K562 (cell line): ENCODE measurements around the gene MINAR1. TPM values are rescaled to one million over a fixed set of nuclear protein-coding genes. Genes with fewer than 3 reads are reported as not detected.

Experiments
- ATAC-seq: fragments of 200-7000 bp; cut with Tn5 transposase; 3 replicates; pipeline ENCODE4 v1.9.1; 2020; ENCODE audit warnings: moderate library complexity
- BruUV-seq: library from RNA; stranded (reverse); fragments of 400-500 nt; replicated peaks from 2 replicates; lab custom pipeline; 2021; lab: Mats Ljungman, UMichigan
- CTCF ChIA-PET: fragments of 300-600 bp; formaldehyde crosslinking; extraction: SDS; loops from one replicate; lab custom pipeline; 2021; ENCODE audit warnings: low intra/inter-chr PET ratio; lab: Yijun Ruan, JAX
- POLR2A ChIA-PET: fragments of 300-600, 350-650 bp; sonication (Branson Sonifier 250); formaldehyde crosslinking; extraction: SDS; loops from one replicate; lab custom pipeline; 2021; ENCODE audit warnings: antibody characterized with exemption, inconsistent platforms; lab: Yijun Ruan, JAX
- DNase-seq, 4 experiments: peaks; one replicate each; pipeline versions ENCODE4 v3.0.0 to v3.0.0-alpha.2; 2011 to 2018; ENCODE audit warnings: low spot score in 3 of 4, mixed read lengths in 3 of 4; ENCODE audit errors: extremely low read depth in 1 of 4
- FAIRE-seq: peaks from 2 replicates; lab custom pipeline; 2011; peaks lifted over from hg19 to GRCh38; lab: Jason Lieb, UNC
- H2AFZ ChIP-seq: 2 replicates; pipeline ENCODE4 v1.6.0; 2011; ENCODE audit warnings: low read depth, low read length, control low read depth, inconsistent platforms
- H3K27ac ChIP-seq: fragments of 200-600 bp; 3 replicates; pipeline ENCODE4 v1.8.0; 2011; ENCODE audit warnings: low read depth, mild to moderate bottlenecking, control low read depth, inconsistent platforms, low read length, moderate library complexity, mixed read lengths; ENCODE audit errors: extremely low read depth
- H3K27me3 ChIP-seq, 2 experiments: fragments of 300-600 bp in 1 of 2; 2 replicates in 1 of 2; 3 replicates in 1 of 2; pipeline versions ENCODE4 v1.6.0 to v1.8.0; 2011; ENCODE audit warnings: inconsistent platforms in 2 of 2, low read length in 2 of 2, mild to moderate bottlenecking in 1 of 2, mixed read lengths in 1 of 2, moderate library complexity in 1 of 2; ENCODE audit not compliant: control insufficient read depth in 2 of 2, insufficient read depth in 2 of 2
- H3K36me3 ChIP-seq: fragments of 300-600 bp; 3 replicates; pipeline ENCODE4 v1.8.0; 2011; ENCODE audit warnings: mild to moderate bottlenecking, low read length, inconsistent platforms; ENCODE audit not compliant: control insufficient read depth, insufficient read depth
- H3K4me1 ChIP-seq, 2 experiments: fragments of 200-600 bp in 1 of 2; replicated peaks in 1 of 2; 2 replicates in 1 of 2; 3 replicates in 1 of 2; pipeline versions ENCODE4 v1.5.1 to v1.8.0; 2011; ENCODE audit warnings: inconsistent platforms in 2 of 2, low read length in 2 of 2, mild to moderate bottlenecking in 1 of 2, mixed read lengths in 1 of 2, moderate library complexity in 1 of 2; ENCODE audit not compliant: control insufficient read depth in 2 of 2, insufficient read depth in 2 of 2
- H3K4me2 ChIP-seq: 2 replicates; pipeline ENCODE4 v1.6.1; 2011; ENCODE audit warnings: low read length, control low read depth, inconsistent platforms, mixed read lengths; ENCODE audit not compliant: insufficient read depth
- H3K4me3 ChIP-seq: fragments of 200-600 bp; sonication (generic), shearing (Covaris generic); 2 replicates; pipeline ENCODE4 v1.5.1; 2016; ENCODE audit warnings: control low read depth, inconsistent platforms
- H3K79me2 ChIP-seq: fragments of 200-600 bp; 3 replicates; pipeline ENCODE4 v1.8.0; 2011; ENCODE audit warnings: low read length, inconsistent platforms; ENCODE audit not compliant: control insufficient read depth, insufficient read depth
- H3K9ac ChIP-seq, 2 experiments: 2 replicates each; pipeline versions ENCODE4 v1.6.0 to v1.6.1; 2011; ENCODE audit warnings: low read depth in 2 of 2, low read length in 2 of 2, control low read depth in 1 of 2, inconsistent platforms in 1 of 2, mild to moderate bottlenecking in 1 of 2, mixed read lengths in 1 of 2; ENCODE audit not compliant: insufficient read depth in 1 of 2
- H3K9me1 ChIP-seq: one replicate; pipeline ENCODE4 v1.6.0; 2011; ENCODE audit warnings: inconsistent platforms, mild to moderate bottlenecking, low read length, moderate library complexity; ENCODE audit not compliant: control insufficient read depth, insufficient read depth
- H3K9me3 ChIP-seq: replicated peaks from 2 replicates; pipeline ENCODE4 v1.5.1; 2011; ENCODE audit warnings: low read depth, low read length, inconsistent platforms; ENCODE audit not compliant: control insufficient read depth, insufficient read depth
- H4K20me1 ChIP-seq: replicated peaks from 2 replicates; pipeline ENCODE4 v1.6.1; 2011; ENCODE audit warnings: low read length, inconsistent platforms, mixed read lengths; ENCODE audit not compliant: control insufficient read depth, insufficient read depth
- CBX3 ChIP-seq, 2 experiments: IDR thresholded peaks; 1 replicate in 1 of 2; 2 replicates in 1 of 2; pipeline ENCODE4 v1.6.1; 2012; ENCODE audit warnings: inconsistent platforms in 2 of 2, low read length in 2 of 2, borderline replicate concordance in 1 of 2, control low read depth in 1 of 2
- RFX7 ChIP-seq: fragments of 250-450 bp; sonication (Bioruptor Pico); IDR thresholded peaks from 2 replicates; pipeline ENCODE4 v1.5.1; 2021; ENCODE audit warnings: mild to moderate bottlenecking
- SETDB1 ChIP-seq: IDR thresholded peaks from one replicate; pipeline ENCODE4 v1.6.1; 2012; ENCODE audit warnings: low read length, control low read depth, inconsistent platforms
- SNRNP70 ChIP-seq: fragments of 200-400 bp; formaldehyde crosslinking; optimal IDR thresholded peaks from 2 replicates; pipeline ENCODE3; 2017; ENCODE audit warnings: low read depth, low read length
- WHSC1 ChIP-seq: IDR thresholded peaks from one replicate; pipeline ENCODE4 v1.6.1; 2012; ENCODE audit warnings: low read length, control low read depth, inconsistent platforms
- WGBS: fragments of 100-300 bp; shearing (Covaris generic); methylation state at CpG from one replicate; pipeline ENCODE4 v1.1.6; 2016; ENCODE audit warnings: low coverage, mixed read lengths; ENCODE audit not compliant: insufficient coverage; ENCODE audit errors: missing lambda C conversion rate; 5-methylcytosine and 5-hydroxymethylcytosine counted together
- in situ Hi-C: fragments of 300-500 bp; cut with MboI; formaldehyde crosslinking; loops from 4 replicates; pipeline ENCODE4 v1.15.0; 2018; ENCODE audit warnings: inconsistent platforms, mixed read lengths
- intact Hi-C: fragments of 100-400 bp; cut with micrococcal nuclease; formaldehyde crosslinking; loops from 2 replicates; pipeline ENCODE4 v1.14.2; 2022
- polyA plus RNA-seq, 8 experiments: library from polyadenylated mRNA; depleted of rRNA in 4 of 8; stranded (reverse) in 5 of 8; unstranded in 3 of 8; fragments of >200 nt; fragmentation: Nextera tagmentation in 2 of 8; fragmentation: Illumina TruSeq in 1 of 8; extraction: Ambion mirVana in 2 of 8; extraction: Trizol in 1 of 8; gene quantifications; 2 replicates each; pipeline versions ENCODE4 v1.2.1 to v1.2.3, GENCODE V29; 2011 to 2014; ENCODE audit warnings: inconsistent platforms in 1 of 8, missing spikeins in 1 of 8
- total RNA-seq, 7 experiments: library from RNA; depleted of rRNA in 6 of 7; stranded (reverse); fragments of >200 nt in 6 of 7; fragmentation: Illumina TruSeq in 2 of 7; extraction: Trizol in 2 of 7; gene quantifications; 2 replicates each; pipeline versions ENCODE4 v1.2.1 to v1.2.3, GENCODE V29; 2011 to 2021; ENCODE audit warnings: low replicate concordance in 1 of 7
- TF ChIP-seq, protein P1 (sequence below): IDR thresholded peaks from 2 replicates; pipeline ENCODE4 v1.6.1; 2014; ENCODE audit warnings: antibody characterized with exemption
- TF ChIP-seq, protein P2 (sequence below), 2 experiments: fragments of 450-650 bp in 1 of 2; sonication (generic) in 1 of 2; formaldehyde crosslinking in 1 of 2; IDR thresholded peaks; 2 replicates each; pipeline versions ENCODE4 v1.7.1 to v1.9.0; 2016 to 2022; ENCODE audit warnings: inconsistent platforms in 1 of 2, mild to moderate bottlenecking in 1 of 2, missing genetic modification reagents in 1 of 2
- TF ChIP-seq, protein P3 (sequence below): IDR thresholded peaks from 3 replicates; pipeline ENCODE4 v1.6.1; 2011; ENCODE audit warnings: borderline replicate concordance, mild to moderate bottlenecking, moderate library complexity; ENCODE audit not compliant: insufficient read length; ENCODE audit errors: extremely low read depth

MINAR1 gene
- total and polyA plus RNA-seq, 9 of the 15 experiments (the other 6 are each of a cell fraction or from before 2014, with no cell fraction given): 0.21 to 1.2 (median 0.52) TPM

DNA sequence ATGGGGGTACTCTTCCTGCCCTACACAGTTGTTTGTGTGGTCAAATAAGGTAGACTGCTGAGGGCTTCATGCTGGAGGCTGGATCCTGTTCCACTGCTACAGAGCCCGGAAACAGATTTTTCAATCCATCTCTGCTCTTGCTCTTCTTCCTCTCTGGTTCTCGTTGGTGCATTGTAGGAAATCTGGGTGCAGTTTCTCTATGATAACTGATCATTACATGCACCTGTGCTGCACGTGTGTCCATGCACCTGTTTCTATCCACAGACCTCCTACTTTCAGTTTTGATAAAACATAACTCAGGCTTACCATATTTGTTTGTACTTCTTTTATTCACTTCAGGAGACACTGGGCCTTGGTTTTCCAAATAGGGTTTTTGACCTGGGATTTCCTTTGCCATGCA is 21.3 kb downstream of the MINAR1 start:
- no TSS peak for BruUV-seq
- FAIRE-seq (no peak), ATAC-seq (no peak), DNase-seq (no peak)
- Histone ChIP-seq H3K27ac (no peak overlapping the region), H3K4me2 (no peak overlapping the region), H3K27me3 (peaks cover 15 to 44% of the 10 kb centered on the region in 2 experiments; a peak in 4 of 5 replicates), H3K36me3 (no peaks in the 10 kb centered on the region), H3K79me2 (no peaks in the 10 kb centered on the region), H3K9me3 (no peaks in the 10 kb centered on the region), H2AFZ (no peak overlapping the region), H3K9ac (no peak overlapping the region), H4K20me1 (no peaks in the 10 kb centered on the region; the same call in 1 of the 2 replicates), H3K4me3 (no peak overlapping the region), H3K4me1 (no peaks in the 10 kb centered on the region), H3K9me1 (no peaks in the 10 kb centered on the region)
- CTCF ChIA-PET: no interaction called here
- in situ Hi-C loops (no loop called here), intact Hi-C loops (no loop called here)
- 0% methylated on average over 3 of the region's 3 CpGs for WGBS
- POLR2A ChIA-PET: no interaction called here
- TF ChIP-seq RFX7 (CRISPR knock-in tag) (no peak), WHSC1 (no peak), SETDB1 (no peak), CBX3 (IDR thresholded peaks at IDR 0.05; ENCODE audit: borderline replicate concordance in 1 of 2, low read length in 2 of 2) (no peak), SNRNP70 (no peak)
- TF ChIP-seq, protein P1, sequence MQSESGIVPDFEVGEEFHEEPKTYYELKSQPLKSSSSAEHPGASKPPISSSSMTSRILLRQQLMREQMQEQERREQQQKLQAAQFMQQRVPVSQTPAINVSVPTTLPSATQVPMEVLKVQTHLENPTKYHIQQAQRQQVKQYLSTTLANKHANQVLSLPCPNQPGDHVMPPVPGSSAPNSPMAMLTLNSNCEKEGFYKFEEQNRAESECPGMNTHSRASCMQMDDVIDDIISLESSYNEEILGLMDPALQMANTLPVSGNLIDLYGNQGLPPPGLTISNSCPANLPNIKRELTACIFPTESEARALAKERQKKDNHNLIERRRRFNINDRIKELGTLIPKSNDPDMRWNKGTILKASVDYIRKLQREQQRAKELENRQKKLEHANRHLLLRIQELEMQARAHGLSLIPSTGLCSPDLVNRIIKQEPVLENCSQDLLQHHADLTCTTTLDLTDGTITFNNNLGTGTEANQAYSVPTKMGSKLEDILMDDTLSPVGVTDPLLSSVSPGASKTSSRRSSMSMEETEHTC: no peak
- TF ChIP-seq, protein P2, sequence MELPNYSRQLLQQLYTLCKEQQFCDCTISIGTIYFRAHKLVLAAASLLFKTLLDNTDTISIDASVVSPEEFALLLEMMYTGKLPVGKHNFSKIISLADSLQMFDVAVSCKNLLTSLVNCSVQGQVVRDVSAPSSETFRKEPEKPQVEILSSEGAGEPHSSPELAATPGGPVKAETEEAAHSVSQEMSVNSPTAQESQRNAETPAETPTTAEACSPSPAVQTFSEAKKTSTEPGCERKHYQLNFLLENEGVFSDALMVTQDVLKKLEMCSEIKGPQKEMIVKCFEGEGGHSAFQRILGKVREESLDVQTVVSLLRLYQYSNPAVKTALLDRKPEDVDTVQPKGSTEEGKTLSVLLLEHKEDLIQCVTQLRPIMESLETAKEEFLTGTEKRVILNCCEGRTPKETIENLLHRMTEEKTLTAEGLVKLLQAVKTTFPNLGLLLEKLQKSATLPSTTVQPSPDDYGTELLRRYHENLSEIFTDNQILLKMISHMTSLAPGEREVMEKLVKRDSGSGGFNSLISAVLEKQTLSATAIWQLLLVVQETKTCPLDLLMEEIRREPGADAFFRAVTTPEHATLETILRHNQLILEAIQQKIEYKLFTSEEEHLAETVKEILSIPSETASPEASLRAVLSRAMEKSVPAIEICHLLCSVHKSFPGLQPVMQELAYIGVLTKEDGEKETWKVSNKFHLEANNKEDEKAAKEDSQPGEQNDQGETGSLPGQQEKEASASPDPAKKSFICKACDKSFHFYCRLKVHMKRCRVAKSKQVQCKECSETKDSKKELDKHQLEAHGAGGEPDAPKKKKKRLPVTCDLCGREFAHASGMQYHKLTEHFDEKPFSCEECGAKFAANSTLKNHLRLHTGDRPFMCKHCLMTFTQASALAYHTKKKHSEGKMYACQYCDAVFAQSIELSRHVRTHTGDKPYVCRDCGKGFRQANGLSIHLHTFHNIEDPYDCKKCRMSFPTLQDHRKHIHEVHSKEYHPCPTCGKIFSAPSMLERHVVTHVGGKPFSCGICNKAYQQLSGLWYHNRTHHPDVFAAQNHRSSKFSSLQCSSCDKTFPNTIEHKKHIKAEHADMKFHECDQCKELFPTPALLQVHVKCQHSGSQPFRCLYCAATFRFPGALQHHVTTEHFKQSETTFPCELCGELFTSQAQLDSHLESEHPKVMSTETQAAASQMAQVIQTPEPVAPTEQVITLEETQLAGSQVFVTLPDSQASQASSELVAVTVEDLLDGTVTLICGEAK (IDR thresholded peaks at IDR 0.05): no peak
- TF ChIP-seq, protein P2 (CRISPR knock-in tag; IDR thresholded peaks at IDR 0.05): no peak
- TF ChIP-seq, protein P3, sequence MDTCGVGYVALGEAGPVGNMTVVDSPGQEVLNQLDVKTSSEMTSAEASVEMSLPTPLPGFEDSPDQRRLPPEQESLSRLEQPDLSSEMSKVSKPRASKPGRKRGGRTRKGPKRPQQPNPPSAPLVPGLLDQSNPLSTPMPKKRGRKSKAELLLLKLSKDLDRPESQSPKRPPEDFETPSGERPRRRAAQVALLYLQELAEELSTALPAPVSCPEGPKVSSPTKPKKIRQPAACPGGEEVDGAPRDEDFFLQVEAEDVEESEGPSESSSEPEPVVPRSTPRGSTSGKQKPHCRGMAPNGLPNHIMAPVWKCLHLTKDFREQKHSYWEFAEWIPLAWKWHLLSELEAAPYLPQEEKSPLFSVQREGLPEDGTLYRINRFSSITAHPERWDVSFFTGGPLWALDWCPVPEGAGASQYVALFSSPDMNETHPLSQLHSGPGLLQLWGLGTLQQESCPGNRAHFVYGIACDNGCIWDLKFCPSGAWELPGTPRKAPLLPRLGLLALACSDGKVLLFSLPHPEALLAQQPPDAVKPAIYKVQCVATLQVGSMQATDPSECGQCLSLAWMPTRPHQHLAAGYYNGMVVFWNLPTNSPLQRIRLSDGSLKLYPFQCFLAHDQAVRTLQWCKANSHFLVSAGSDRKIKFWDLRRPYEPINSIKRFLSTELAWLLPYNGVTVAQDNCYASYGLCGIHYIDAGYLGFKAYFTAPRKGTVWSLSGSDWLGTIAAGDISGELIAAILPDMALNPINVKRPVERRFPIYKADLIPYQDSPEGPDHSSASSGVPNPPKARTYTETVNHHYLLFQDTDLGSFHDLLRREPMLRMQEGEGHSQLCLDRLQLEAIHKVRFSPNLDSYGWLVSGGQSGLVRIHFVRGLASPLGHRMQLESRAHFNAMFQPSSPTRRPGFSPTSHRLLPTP: no peak
